OCI-M1 (cell line): ENCODE data around the gene ZNF267.
A peak's percentile ranks its signal among the peaks of the same experiment; 100 is the strongest.
"Not testable (repeated sequence)": the region's sequence is repeated elsewhere in the genome, so short reads cannot be mapped to it uniquely, and the experiment has no call there.

Experiments
- DNase-seq: peaks from one replicate; lab custom pipeline; 2025; lab: John Stamatoyannopoulos, UW

The ZNF267 gene

GRCh38 chr16:31873556-31874365 is at the start of gene ZNF267:
Gene ZNF267 (plus strand): TSS chr16:31873807. CDS start chr16:31873967, 160 bp downstream.
- DNase-seq: peak; percentile 97

DNA sequence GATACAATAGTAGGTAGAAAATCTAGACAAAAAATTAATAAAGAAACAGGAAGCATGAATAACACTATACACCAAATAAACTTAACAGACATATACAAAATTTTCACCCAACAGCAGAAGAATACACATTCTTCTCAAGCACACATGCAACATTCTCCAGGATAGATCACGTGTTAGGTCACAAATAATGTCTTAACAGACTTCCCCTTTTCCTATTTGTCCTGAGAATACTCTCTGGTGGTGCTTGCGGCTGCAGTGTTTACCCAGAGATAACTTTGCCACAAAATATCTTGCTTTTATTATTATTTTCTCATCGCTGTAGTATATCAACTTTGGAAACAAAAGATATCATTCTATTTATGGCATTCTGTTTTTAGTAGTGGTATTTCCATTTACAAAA is 40.6 kb upstream of the ZNF267 start:
- peak; percentile 73 for DNase-seq

- DNase-seq: not testable (repeated sequence)
These were observed 37.2 kb upstream of the ZNF267 start for GRCh38 chr16:31836396-31836795.

DNA sequence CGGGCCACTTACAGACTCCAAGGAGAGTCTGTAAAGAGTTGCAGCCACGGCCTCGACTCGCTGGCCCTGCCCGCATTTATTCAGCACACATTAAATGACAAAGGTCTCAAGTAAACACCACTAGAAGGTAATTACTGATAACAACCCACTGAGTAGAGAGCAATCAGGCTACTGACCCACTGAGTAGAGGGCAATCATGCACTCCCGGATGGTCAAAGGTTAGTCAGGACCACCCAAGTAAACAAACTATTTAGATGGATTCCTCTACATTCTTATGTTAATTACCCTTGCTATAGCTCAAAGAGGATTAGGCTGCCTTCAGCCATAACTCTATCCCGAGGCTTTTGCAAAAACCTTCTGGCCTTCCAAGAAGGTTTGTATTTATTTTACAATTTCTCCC is 30.7 kb upstream of the ZNF267 start:
- no peak for DNase-seq

GRCh38 chr16:31848572-31848971 is 25.0 kb upstream of the ZNF267 start:
- not testable (repeated sequence) for DNase-seq

DNA sequence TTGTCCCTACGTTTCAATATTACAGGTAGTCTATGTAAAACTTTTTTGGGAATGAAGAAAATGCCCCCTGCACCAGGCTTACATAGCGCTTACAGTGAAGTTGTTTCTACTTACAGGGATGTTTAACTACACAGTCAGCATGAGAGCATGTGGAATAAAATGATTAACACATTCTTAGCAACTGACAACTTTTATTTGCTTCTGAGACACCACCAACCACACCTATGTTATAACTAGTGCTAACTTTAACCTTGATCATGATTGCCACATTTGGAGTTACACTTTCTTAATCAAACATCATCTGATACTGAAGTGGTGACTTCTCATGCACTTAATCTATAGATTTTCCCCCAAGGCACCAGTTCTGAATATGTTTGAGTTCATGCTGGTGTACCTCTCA is 20.3 kb upstream of the ZNF267 start:
- DNase-seq: no peak

GRCh38 chr16:31860508-31860907 is 13.1 kb upstream of the ZNF267 start:
- no peak for DNase-seq

DNA sequence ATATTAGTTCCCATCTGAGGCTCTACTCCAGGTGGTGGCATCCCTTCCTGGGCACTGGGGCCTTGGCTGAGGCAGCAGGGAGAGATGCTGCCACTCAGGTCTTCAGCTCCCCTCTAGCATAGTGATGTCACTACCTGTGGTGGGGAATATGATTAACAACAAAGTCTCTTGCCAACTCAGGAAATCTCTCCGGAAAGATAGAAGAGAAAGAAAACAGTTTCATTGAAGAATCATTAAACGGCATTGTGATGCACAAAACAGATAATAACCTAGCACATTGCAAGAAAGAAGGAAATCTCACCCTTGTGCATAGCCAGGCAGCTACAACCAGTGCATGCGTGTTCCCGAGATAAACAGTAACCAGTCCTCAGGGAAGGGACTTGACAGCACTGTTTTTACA is 12.2 kb upstream of the ZNF267 start:
- DNase-seq: no peak

DNA sequence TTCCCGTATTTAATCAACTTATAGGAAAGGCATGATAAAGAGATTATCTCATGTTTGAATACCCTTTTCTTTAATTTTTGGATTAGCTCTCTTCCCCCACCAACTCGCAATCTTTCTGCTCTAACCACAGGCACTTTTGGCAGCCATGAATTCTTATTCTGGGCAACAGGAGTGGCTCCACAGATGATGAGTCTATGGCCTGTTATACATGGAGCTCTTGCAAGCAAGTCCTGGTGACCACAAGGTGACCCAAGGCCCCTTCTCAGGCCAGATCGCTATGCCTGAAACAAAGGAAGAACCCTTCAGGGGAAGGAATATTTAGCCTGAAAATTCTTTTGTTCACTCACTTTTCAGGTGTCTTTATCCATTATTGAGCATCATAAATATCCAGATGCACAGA is 10.8 kb upstream of the ZNF267 start:
- no peak for DNase-seq

DNA sequence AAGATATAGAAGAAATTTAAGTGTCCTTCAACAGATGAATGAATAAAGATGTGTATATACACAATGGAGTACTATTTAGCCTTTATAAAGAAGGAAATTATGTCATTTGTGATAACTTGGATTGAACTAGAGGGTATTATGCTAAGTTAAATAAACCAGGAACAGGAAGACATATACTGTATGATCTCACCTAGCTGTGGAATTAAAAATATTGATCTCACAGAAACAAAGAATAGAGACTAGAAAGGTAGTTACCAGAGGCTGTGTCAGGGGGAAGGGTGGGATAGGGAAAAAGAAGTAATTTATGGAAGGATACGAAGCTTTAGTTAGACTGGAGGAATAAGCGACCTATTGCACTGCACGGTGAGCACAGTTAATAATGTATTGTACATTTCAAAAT is 5.4 kb upstream of the ZNF267 start:
- no peak for DNase-seq

GRCh38 chr16:31868691-31869167 is 4.9 kb upstream of the ZNF267 start:
- DNase-seq: peak; percentile 93

DNA sequence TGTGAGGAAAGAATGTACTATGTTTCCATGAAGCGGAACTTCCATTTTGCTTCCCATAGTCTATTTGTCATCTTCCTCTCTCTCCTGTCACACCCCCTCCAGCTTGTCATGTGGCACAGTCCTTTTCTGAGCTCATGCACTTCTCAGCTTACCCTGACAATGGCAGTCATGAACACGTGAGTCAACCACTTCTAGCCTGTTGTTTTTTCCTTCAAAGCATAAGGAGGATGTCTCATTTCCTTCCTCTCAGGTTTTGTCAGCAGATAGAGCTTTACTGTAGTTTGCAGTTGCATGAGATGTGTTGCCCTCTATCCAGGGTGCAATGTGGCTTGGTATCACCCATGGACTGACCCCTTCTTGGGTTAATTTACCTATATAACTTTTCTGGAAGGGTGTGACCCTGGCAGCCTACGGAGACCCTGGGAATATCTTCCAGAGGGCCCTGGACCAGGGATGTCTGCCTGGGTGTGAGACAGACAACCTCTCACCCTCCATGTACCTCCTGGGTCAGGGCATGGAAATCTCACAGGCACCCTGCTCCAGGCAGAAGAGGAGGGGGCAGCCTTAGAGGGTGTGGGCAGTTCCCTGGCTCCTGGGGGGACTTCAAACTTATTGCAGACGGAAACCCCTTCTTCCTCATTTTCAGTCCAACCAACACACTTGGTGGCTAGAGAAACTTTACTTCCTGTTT is 4.0 kb upstream of the ZNF267 start:
- peak; percentile 83 for DNase-seq

DNA sequence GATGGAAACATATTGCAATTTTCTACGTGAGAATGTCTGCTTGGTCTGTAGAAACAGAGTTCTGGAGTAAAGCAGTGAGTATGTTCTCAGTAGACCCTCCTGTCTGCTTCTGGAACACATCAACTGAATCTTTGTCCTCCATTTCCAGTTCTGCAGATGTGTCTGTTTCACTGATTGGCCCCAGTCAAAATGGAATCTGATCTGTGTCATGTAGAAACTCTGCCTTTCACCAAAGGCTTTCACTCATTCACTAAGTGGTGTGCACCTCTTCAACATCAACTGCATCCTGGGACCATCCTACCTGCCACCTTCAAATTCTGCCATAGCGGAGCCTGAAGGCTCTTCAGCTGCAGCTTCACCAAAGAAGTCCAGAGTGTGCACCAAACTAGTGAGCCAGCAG is 2.8 kb upstream of the ZNF267 start:
- DNase-seq: no peak

DNA sequence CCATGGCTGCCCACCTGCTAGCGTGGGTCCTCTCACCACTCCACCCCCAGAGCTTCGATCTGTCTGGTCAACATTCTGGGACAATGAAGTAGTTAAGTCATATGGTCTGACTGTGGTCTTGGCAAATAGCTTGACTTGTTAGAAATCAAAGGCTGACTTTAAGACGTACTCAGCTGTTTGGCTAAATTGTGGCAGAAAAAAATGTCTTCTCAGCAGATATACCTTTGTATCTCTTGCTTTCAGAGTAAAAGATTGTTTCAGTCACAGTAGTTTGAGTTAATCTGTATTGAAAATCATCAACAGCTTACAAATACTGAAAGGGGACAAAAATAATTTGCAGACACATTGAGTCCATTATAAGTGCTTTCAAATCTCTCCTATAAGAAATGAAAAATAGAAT is 2.1 kb upstream of the ZNF267 start:
- no peak for DNase-seq

- DNase-seq: no peak
These were observed 1.4 kb upstream of the ZNF267 start for GRCh38 chr16:31872201-31872600.

- DNase-seq: peak; percentile 82
These were observed 932 bp downstream of the ZNF267 start for GRCh38 chr16:31874366-31875111.

GRCh38 chr16:31875112-31875803 is 1.7 kb downstream of the ZNF267 start:
- DNase-seq: peak; percentile 36

- DNase-seq: peak; percentile 22
These were observed 2.4 kb downstream of the ZNF267 start for GRCh38 chr16:31875928-31876547.

GRCh38 chr16:31876951-31877828 is 3.6 kb downstream of the ZNF267 start:
- peak; percentile 57 for DNase-seq

- DNase-seq: no peak
These were observed 4.5 kb downstream of the ZNF267 start for GRCh38 chr16:31877876-31878642.
